Tibial nerve (tissue), 4 donors: Measurements from ENCODE around the gene KREMEN1. TPM values are rescaled to one million over a fixed set of nuclear protein-coding genes. Genes with fewer than 3 reads are reported as not detected.

Experiments
- DNase-seq, 2 donors: peaks; one replicate each; pipeline ENCODE4 v3.0.0-alpha.2; 2019; ENCODE audit warnings: low spot score in 2 of 2
- H3K27ac ChIP-seq, 4 donors: fragments of 200-600 bp; sonication (generic) in 3 of 4; one replicate each; pipeline ENCODE4 v1.5.1; 2017 to 2019; ENCODE audit warnings: mild to moderate bottlenecking in 1 of 4
- H3K27me3 ChIP-seq, 2 donors: fragments of 200-600 bp; sonication (generic) in 1 of 2; one replicate each; pipeline versions ENCODE4 v1.5.1 to v1.6.0; 2017 to 2019
- H3K36me3 ChIP-seq, 3 donors: fragments of 200-600 bp; sonication (generic); one replicate each; pipeline ENCODE4 v1.5.1; 2018 to 2019
- H3K4me1 ChIP-seq, 4 donors: fragments of 200-600 bp; sonication (generic) in 3 of 4; one replicate each; pipeline ENCODE4 v1.5.1; 2017 to 2019
- H3K4me3 ChIP-seq, 4 donors: fragments of 200-600 bp; sonication (generic) in 3 of 4; one replicate each; pipeline ENCODE4 v1.5.1; 2017 to 2019; ENCODE audit warnings: mild to moderate bottlenecking in 1 of 4, moderate library complexity in 1 of 4
- H3K9me3 ChIP-seq, 4 donors: fragments of 200-600 bp; sonication (generic) in 3 of 4; one replicate each; pipeline ENCODE4 v1.5.1; 2017 to 2019
- EP300 ChIP-seq, 2 donors: sonication (generic); formaldehyde crosslinking; IDR thresholded peaks; one replicate each; pipeline ENCODE4 v1.6.1; 2017; ENCODE audit warnings: antibody characterized with exemption in 2 of 2, mild to moderate bottlenecking in 1 of 2
- POLR2A ChIP-seq, 2 donors: fragments of 450-650 bp; IDR thresholded peaks; one replicate each; pipeline ENCODE4 v1.6.1; 2017; ENCODE audit warnings: antibody characterized with exemption in 2 of 2, mild to moderate bottlenecking in 2 of 2, moderate library complexity in 2 of 2
- WGBS, 2 donors: methylation state at CpG; one replicate each; pipeline ENCODE4 v1.1.5; 2018; 5-methylcytosine and 5-hydroxymethylcytosine counted together
- total RNA-seq, 4 donors: library from RNA; depleted of rRNA; stranded (reverse); fragments of >200 nt; gene quantifications; one replicate each; pipeline ENCODE4 v1.1.0, GENCODE V29; 2016
- TF ChIP-seq, protein P1 (sequence below), 5 experiments: fragments of 200-600 bp in 3 of 5; fragments of 450-650 bp in 2 of 5; sonication (generic) in 3 of 5; IDR thresholded peaks; one replicate each; pipeline ENCODE4 v1.5.1; 2016 to 2019; ENCODE audit warnings: antibody characterized with exemption in 5 of 5, mild to moderate bottlenecking in 3 of 5, moderate library complexity in 2 of 5

Gene KREMEN1
- total RNA-seq, 4 donors from 2014 or later = 5.4 to 15.1 (median 12.9) TPM

- DNase-seq = no peak
- TF ChIP-seq EP300 (IDR thresholded peaks at IDR 0.05) = no peak
- TF ChIP-seq POLR2A (IDR thresholded peaks at IDR 0.05) = no peak
- TF ChIP-seq, protein P1, sequence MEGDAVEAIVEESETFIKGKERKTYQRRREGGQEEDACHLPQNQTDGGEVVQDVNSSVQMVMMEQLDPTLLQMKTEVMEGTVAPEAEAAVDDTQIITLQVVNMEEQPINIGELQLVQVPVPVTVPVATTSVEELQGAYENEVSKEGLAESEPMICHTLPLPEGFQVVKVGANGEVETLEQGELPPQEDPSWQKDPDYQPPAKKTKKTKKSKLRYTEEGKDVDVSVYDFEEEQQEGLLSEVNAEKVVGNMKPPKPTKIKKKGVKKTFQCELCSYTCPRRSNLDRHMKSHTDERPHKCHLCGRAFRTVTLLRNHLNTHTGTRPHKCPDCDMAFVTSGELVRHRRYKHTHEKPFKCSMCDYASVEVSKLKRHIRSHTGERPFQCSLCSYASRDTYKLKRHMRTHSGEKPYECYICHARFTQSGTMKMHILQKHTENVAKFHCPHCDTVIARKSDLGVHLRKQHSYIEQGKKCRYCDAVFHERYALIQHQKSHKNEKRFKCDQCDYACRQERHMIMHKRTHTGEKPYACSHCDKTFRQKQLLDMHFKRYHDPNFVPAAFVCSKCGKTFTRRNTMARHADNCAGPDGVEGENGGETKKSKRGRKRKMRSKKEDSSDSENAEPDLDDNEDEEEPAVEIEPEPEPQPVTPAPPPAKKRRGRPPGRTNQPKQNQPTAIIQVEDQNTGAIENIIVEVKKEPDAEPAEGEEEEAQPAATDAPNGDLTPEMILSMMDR (IDR thresholded peaks at IDR 0.05) = no peak
- H3K36me3 ChIP-seq = no peaks in the 10 kb centered on the region
- no peaks in the 10 kb centered on the region for H3K27me3 ChIP-seq
- H3K4me1 ChIP-seq = peaks cover 0 to 37% (median 5%) of the 10 kb centered on the region in 4 donors
- H3K27ac ChIP-seq = no peak overlapping the region
- 91 to 100% methylated on average over 1 of the region's 1 CpG for WGBS, 2 donors
- no peaks in the 10 kb centered on the region for H3K9me3 ChIP-seq
- no peak overlapping the region for H3K4me3 ChIP-seq
Measured at GRCh38 chr22:29155966-29156365, 83.1 kb downstream of the KREMEN1 start.

DNA sequence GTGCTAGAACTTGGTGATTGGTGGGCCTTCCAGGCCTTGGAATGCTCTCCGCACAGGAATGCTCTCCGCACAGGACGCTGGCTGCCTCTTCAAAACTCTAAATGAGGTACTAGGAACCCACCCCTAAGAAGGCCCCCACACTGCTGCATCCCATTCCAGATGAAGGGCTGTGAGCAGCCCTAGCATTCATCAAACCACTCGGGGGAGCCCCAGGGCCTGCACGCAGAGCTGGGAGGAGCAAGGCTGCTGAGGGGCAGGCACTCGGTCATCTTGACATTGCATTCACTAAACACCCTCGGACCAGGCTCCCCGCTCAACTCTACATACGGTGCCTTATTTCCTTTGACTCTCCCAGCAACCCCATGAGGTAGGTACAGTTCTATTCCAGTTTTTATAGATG lies 83.7 kb downstream of the KREMEN1 start:
- Histone ChIP-seq H3K4me3 (no peak overlapping the region), H3K27ac (no peak overlapping the region), H3K9me3 (no peaks in the 10 kb centered on the region), H3K36me3 (no peaks in the 10 kb centered on the region), H3K4me1 (peaks cover 0 to 32% (median 5%) of the 10 kb centered on the region in 4 donors), H3K27me3 (no peaks in the 10 kb centered on the region)
- TF ChIP-seq, protein P1 (IDR thresholded peaks at IDR 0.05) = no peak
- no peak for TF ChIP-seq POLR2A (IDR thresholded peaks at IDR 0.05)
- no peak for TF ChIP-seq EP300 (IDR thresholded peaks at IDR 0.05)
- 34 to 67% methylated on average over 6 to 8 of the region's 9 CpGs for WGBS, 2 donors
- DNase-seq = no peak

GRCh38 chr22:29157759-29158535 lies 85.1 kb downstream of the KREMEN1 start:
- WGBS, 2 donors = 94% methylated on average over 11 of the region's 11 CpGs
- Histone ChIP-seq H3K4me3 (no peak overlapping the region), H3K4me1 (peaks cover 0 to 17% (median 3%) of the 10 kb centered on the region in 4 donors), H3K9me3 (no peaks in the 10 kb centered on the region), H3K27ac (no peak overlapping the region), H3K36me3 (no peaks in the 10 kb centered on the region), H3K27me3 (no peaks in the 10 kb centered on the region)
- TF ChIP-seq POLR2A (IDR thresholded peaks at IDR 0.05) (no peak), EP300 (IDR thresholded peaks at IDR 0.05) (no peak)
- TF ChIP-seq, protein P1 (IDR thresholded peaks at IDR 0.05) = no peak
- no peak for DNase-seq

GRCh38 chr22:29158546-29158945 lies 85.7 kb downstream of the KREMEN1 start:
- TF ChIP-seq, protein P1 (IDR thresholded peaks at IDR 0.05) = no peak
- TF ChIP-seq POLR2A (IDR thresholded peaks at IDR 0.05) (no peak), EP300 (IDR thresholded peaks at IDR 0.05) (no peak)
- Histone ChIP-seq H3K27ac (no peak overlapping the region), H3K9me3 (no peaks in the 10 kb centered on the region), H3K4me3 (no peak overlapping the region), H3K36me3 (no peaks in the 10 kb centered on the region), H3K4me1 (peaks cover 0 to 11% (median 3%) of the 10 kb centered on the region in 4 donors), H3K27me3 (no peaks in the 10 kb centered on the region)
- WGBS, 2 donors = 85 to 90% methylated on average over 5 of the region's 5 CpGs
- DNase-seq = no peak

DNA sequence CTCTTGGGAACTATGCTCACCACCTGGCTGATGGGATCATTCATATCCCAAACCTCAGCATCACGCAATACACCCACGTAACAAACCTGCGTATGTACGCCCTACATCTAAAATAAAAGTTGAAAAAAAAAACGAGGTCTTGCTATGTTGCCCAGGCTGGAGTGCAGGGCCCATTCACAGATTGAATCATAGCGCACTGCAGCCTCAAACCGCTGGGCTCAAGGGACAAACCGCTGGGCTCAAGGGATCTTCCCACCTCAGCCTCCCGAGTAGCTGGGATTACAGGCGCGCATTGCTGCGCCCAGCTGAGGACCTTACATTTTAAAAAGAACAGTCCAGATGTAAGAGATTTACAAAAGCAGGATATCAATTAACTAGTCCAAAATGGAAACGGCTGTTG lies 91.0 kb downstream of the KREMEN1 start:
- TF ChIP-seq EP300 (IDR thresholded peaks at IDR 0.05) = no peak
- TF ChIP-seq, protein P1 (IDR thresholded peaks at IDR 0.05) = no peak
- TF ChIP-seq POLR2A (IDR thresholded peaks at IDR 0.05) = no peak
- no peak overlapping the region for H3K4me3 ChIP-seq
- no peak for DNase-seq
- no peaks in the 10 kb centered on the region for H3K9me3 ChIP-seq
- no peaks in the 10 kb centered on the region for H3K4me1 ChIP-seq
- no peak overlapping the region for H3K27ac ChIP-seq
- WGBS, 2 donors = 89 to 90% methylated on average over 13 of the region's 13 CpGs
- H3K27me3 ChIP-seq = no peaks in the 10 kb centered on the region
- no peaks in the 10 kb centered on the region for H3K36me3 ChIP-seq
